Neural cell (in vitro differentiated cells): ENCODE results near the gene IRX4. TPM values are rescaled to one million over a fixed set of nuclear protein-coding genes. Genes with fewer than 3 reads are reported as not detected.

Source experiments
- H2AFZ ChIP-seq: fragments of 200-600, 300-800 bp; sonication (generic), shearing (Covaris generic); 2 replicates; pipeline ENCODE4 v1.6.0; 2014; ENCODE audit warnings: low read depth, mild to moderate bottlenecking, antibody characterized with exemption, low read length, moderate library complexity
- H3F3A ChIP-seq: fragments of 200-600 bp; shearing (Covaris generic); 2 replicates; pipeline ENCODE4 v1.6.1; 2016; ENCODE audit warnings: mild to moderate bottlenecking, moderate library complexity, mixed read lengths, antibody characterized with exemption, low read length; ENCODE audit not compliant: insufficient read depth, poor library complexity, severe bottlenecking
- H3K27ac ChIP-seq: fragments of 200-600, 300-800 bp; sonication (generic), shearing (Covaris generic); 2 replicates; pipeline ENCODE4 v1.5.1; 2014; ENCODE audit warnings: mild to moderate bottlenecking, low read length, moderate library complexity
- H3K27me3 ChIP-seq: fragments of 300-800, 200-600 bp; sonication (generic), shearing (Covaris generic); 2 replicates; pipeline ENCODE4 v1.6.0; 2014; ENCODE audit warnings: mild to moderate bottlenecking, low read depth, low read length, moderate library complexity; ENCODE audit not compliant: insufficient read depth
- H3K36me3 ChIP-seq: fragments of 300-800, 200-600 bp; sonication (generic), shearing (Covaris generic); 2 replicates; pipeline ENCODE4 v1.5.1; 2014; ENCODE audit warnings: mild to moderate bottlenecking, antibody characterized with exemption, low read length, moderate library complexity; ENCODE audit not compliant: insufficient read depth
- H3K4me2 ChIP-seq: fragments of 300-800, 200-600 bp; sonication (generic), shearing (Covaris generic); 2 replicates; pipeline ENCODE4 v1.6.0; 2014; ENCODE audit warnings: mild to moderate bottlenecking, low read length
- H3K4me3 ChIP-seq: fragments of 300-800, 200-600 bp; sonication (generic), shearing (Covaris generic); 2 replicates; pipeline ENCODE4 v1.5.1; 2014; ENCODE audit warnings: mild to moderate bottlenecking, low read length, moderate library complexity
- H3K79me2 ChIP-seq: fragments of 200-600 bp; shearing (Covaris generic); replicated peaks from 2 replicates; pipeline ENCODE4 v1.6.0; 2014; ENCODE audit warnings: mild to moderate bottlenecking, low read length, moderate library complexity; ENCODE audit not compliant: insufficient read depth
- H3K9ac ChIP-seq: fragments of 300-800, 200-600 bp; sonication (generic), shearing (Covaris generic); 2 replicates; pipeline ENCODE4 v1.6.1; 2016; ENCODE audit warnings: mild to moderate bottlenecking, low read length, mixed read lengths
- H3K9me2 ChIP-seq: fragments of 200-600 bp; shearing (Covaris generic); 2 replicates; pipeline ENCODE4 v1.6.1; 2016; ENCODE audit warnings: mild to moderate bottlenecking, low read length, mixed read lengths; ENCODE audit not compliant: insufficient read depth
- H3K9me3 ChIP-seq: fragments of 200-600, 300-800 bp; sonication (generic), shearing (Covaris generic); 2 replicates; pipeline ENCODE4 v1.6.1; 2016; ENCODE audit warnings: mild to moderate bottlenecking, mixed run types, low read length, moderate library complexity, mixed read lengths
- H4K20me1 ChIP-seq: fragments of 200-600 bp; shearing (Covaris generic); 2 replicates; pipeline ENCODE4 v1.6.1; 2016; ENCODE audit warnings: mild to moderate bottlenecking, mixed run types; ENCODE audit not compliant: insufficient read depth
- CTCF ChIP-seq: fragments of 450-650 bp; IDR thresholded peaks from 2 replicates; pipeline ENCODE4 v1.5.1; 2014; ENCODE audit warnings: antibody characterized with exemption, mild to moderate bottlenecking, moderate library complexity; ENCODE audit not compliant: poor library complexity, severe bottlenecking
- EP300 ChIP-seq: fragments of 450-650 bp; conservative IDR thresholded peaks from 2 replicates; pipeline ENCODE4 v1.6.1; 2014; ENCODE audit warnings: antibody characterized with exemption, mild to moderate bottlenecking, moderate library complexity; ENCODE audit not compliant: poor library complexity, severe bottlenecking
- EZH2 ChIP-seq: fragments of 200-600, 300-800 bp; shearing (Covaris generic), sonication (generic); IDR thresholded peaks from 2 replicates; pipeline ENCODE4 v1.6.1; 2014; ENCODE audit warnings: antibody characterized with exemption, low read length, borderline replicate concordance, mild to moderate bottlenecking; ENCODE audit not compliant: insufficient read depth, poor library complexity, severe bottlenecking
- MXI1 ChIP-seq: fragments of 450-650 bp; conservative IDR thresholded peaks from 2 replicates; pipeline ENCODE4 v1.6.1; 2014; ENCODE audit warnings: antibody characterized with exemption, mild to moderate bottlenecking; ENCODE audit not compliant: poor library complexity, severe bottlenecking
- POLR2AphosphoS5 ChIP-seq: IDR thresholded peaks from 2 replicates; pipeline ENCODE4 v1.6.1; 2012
- RAD21 ChIP-seq: fragments of 450-650 bp; conservative IDR thresholded peaks from 2 replicates; pipeline ENCODE4 v1.6.1; 2014; ENCODE audit warnings: antibody characterized with exemption, mild to moderate bottlenecking, moderate library complexity
- REST ChIP-seq: IDR thresholded peaks from 2 replicates; pipeline ENCODE4 v1.6.1; 2012; ENCODE audit warnings: borderline replicate concordance
- SMC3 ChIP-seq: fragments of 450-650 bp; conservative IDR thresholded peaks from 2 replicates; pipeline ENCODE4 v1.6.1; 2014; ENCODE audit warnings: antibody characterized with exemption, mild to moderate bottlenecking, moderate library complexity; ENCODE audit not compliant: poor library complexity
- TAF1 ChIP-seq: IDR thresholded peaks from 2 replicates; pipeline ENCODE4 v1.6.1; 2012; ENCODE audit warnings: low read depth
- polyA plus RNA-seq: library from polyadenylated mRNA; depleted of rRNA; stranded (reverse); fragments of >200 nt; gene quantifications from 2 replicates; pipeline ENCODE4 v1.2.3, GENCODE V29; 2014

Gene IRX4
- polyA plus RNA-seq, 1 donor from 2014 or later, result not detected

GRCh38 chr5:1929108-1929991, 46.6 kb upstream of the IRX4 start:
- no peak overlapping the region for H2AFZ ChIP-seq
- no peak overlapping the region for H3K9ac ChIP-seq
- no peaks in the 10 kb centered on the region for H3F3A ChIP-seq
- no peak overlapping the region for H3K27ac ChIP-seq
- no peaks in the 10 kb centered on the region for H3K36me3 ChIP-seq
- no peaks in the 10 kb centered on the region for H3K9me2 ChIP-seq
- TF ChIP-seq EZH2 (no peak), REST (no peak)
- no peaks in the 10 kb centered on the region for H4K20me1 ChIP-seq
- no peak overlapping the region for H3K4me3 ChIP-seq
- no peaks in the 10 kb centered on the region for H3K79me2 ChIP-seq
- H3K27me3 ChIP-seq, result peaks cover 46% of the 10 kb centered on the region
- no peak overlapping the region for H3K4me2 ChIP-seq
- no peaks in the 10 kb centered on the region for H3K9me3 ChIP-seq

- no peaks in the 10 kb centered on the region for H3K79me2 ChIP-seq
- no peaks in the 10 kb centered on the region for H3K9me3 ChIP-seq
- H3K4me2 ChIP-seq, result no peak overlapping the region
- H3K9me2 ChIP-seq, result no peaks in the 10 kb centered on the region
- no peak overlapping the region for H3K9ac ChIP-seq
- no peak for TF ChIP-seq EP300
- no peak for TF ChIP-seq RAD21
- no peak for TF ChIP-seq POLR2AphosphoS5
- no peak for TF ChIP-seq REST
- no peak for TF ChIP-seq TAF1
- no peak for TF ChIP-seq MXI1
- no peak for TF ChIP-seq SMC3
- no peak for TF ChIP-seq EZH2
- no peak for TF ChIP-seq CTCF
- no peaks in the 10 kb centered on the region for H3F3A ChIP-seq
- no peak overlapping the region for H3K27ac ChIP-seq
- peaks cover 31% of the 10 kb centered on the region for H3K27me3 ChIP-seq
- H3K4me3 ChIP-seq, result no peak overlapping the region
- no peaks in the 10 kb centered on the region for H4K20me1 ChIP-seq
- no peaks in the 10 kb centered on the region for H3K36me3 ChIP-seq
- no peak overlapping the region for H2AFZ ChIP-seq
Measured at GRCh38 chr5:1926471-1927341, 44.0 kb upstream of the IRX4 start.
